Measurements from ENCODE around the gene PHAF1.

PHAF1 gene

DNA sequence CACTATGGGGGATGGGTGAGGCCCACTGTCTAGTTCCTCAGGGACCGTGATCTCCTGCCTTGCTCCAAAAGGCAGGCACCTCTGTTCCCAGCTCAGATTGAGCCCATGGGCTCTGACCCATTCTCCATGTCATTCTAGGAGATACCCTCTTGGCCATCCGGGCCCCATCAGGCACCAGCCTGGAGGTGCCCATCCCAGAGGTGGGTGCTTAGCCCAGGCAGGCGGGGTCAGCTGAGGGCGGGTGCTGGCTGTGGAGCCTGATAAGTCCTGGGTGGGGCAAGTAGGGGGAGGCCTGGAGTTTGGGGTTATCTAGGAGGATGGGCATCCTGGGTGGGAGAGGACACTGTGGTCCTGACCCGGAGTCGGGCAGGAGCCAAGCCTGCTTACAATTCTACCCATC, 84.5 kb downstream of the PHAF1 start:
- no peak for DNase-seq (ENCODE audit: low read depth, low spot score)

DNA sequence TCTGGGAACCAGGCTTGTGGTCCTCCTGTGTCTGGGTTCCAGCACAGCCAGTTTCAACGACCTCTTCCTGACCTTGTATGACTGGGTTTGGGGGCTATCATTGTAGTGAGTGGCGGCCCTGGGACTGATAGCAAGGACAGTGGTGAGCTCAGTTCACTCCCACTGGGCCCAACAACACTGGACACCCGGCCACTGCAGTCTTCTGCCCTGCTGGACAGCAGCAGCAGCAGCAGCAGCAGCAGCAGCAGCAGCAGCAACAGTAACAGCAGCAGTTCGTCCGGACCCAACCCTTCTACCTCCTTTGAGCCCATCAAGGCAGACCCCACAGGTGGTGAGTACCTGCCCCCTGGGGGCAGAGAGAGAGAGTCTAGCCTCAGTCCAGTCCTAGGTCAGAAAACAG, 85.9 kb downstream of the PHAF1 start:
- DNase-seq (ENCODE audit: low read depth, low spot score), result no peak

- DNase-seq (ENCODE audit: low read depth, low spot score), result no peak
These were observed 87.1 kb downstream of the PHAF1 start for GRCh38 chr16:67196881-67197280.

GRCh38 chr16:67197704-67198103, 88.0 kb downstream of the PHAF1 start:
- no peak for DNase-seq (ENCODE audit: low read depth, low spot score)

Data from iPS DF 19.7 (cell line).